Measurements from ENCODE around the gene RSBN1.

GRCh38 chr1:113747376-113747775 lies 64.9 kb downstream of the RSBN1 start:
- TF ChIP-seq CTCF (IDR thresholded peaks at IDR 0.05; ENCODE audit: low read length) (no peak), EZH2 (IDR thresholded peaks at IDR 0.05; ENCODE audit: borderline replicate concordance, low read length) (no peak)
